GM10847 (cell line): Measurements from ENCODE around the gene RNF113B.

Experiments used
- POLR2A ChIP-seq: IDR thresholded peaks from 2 replicates; pipeline ENCODE4 v1.6.1; 2011; ENCODE audit not compliant: insufficient read length; ENCODE audit errors: extremely low read depth

The RNF113B gene

GRCh38 chr13:98187155-98187964 lies 10.3 kb upstream of the RNF113B start:
- no peak for TF ChIP-seq POLR2A

- TF ChIP-seq POLR2A = no peak
Observed at GRCh38 chr13:98184792-98185191, 7.7 kb upstream of the RNF113B start.

- TF ChIP-seq POLR2A = no peak
Observed at GRCh38 chr13:98182589-98182988, 5.5 kb upstream of the RNF113B start.

- TF ChIP-seq POLR2A = no peak
Observed at GRCh38 chr13:98182153-98182552, 5.1 kb upstream of the RNF113B start.

GRCh38 chr13:98181111-98181815 lies 4.2 kb upstream of the RNF113B start:
- TF ChIP-seq POLR2A = no peak

- no peak for TF ChIP-seq POLR2A
Observed at GRCh38 chr13:98180092-98180491, 3.0 kb upstream of the RNF113B start.

- TF ChIP-seq POLR2A = no peak
Observed at GRCh38 chr13:98175823-98176222, 1.2 kb downstream of the RNF113B start.

GRCh38 chr13:98175043-98175442 lies 2.0 kb downstream of the RNF113B start:
- no peak for TF ChIP-seq POLR2A

GRCh38 chr13:98174307-98174706 lies 2.8 kb downstream of the RNF113B start:
- TF ChIP-seq POLR2A = no peak

GRCh38 chr13:98173431-98174152 lies 3.5 kb downstream of the RNF113B start:
- TF ChIP-seq POLR2A = no peak

- TF ChIP-seq POLR2A = no peak
Observed at GRCh38 chr13:98172590-98173422, 4.3 kb downstream of the RNF113B start.

- no peak for TF ChIP-seq POLR2A
Observed at GRCh38 chr13:98171900-98172589, 5.0 kb downstream of the RNF113B start.

GRCh38 chr13:98169331-98169730 lies 7.7 kb downstream of the RNF113B start:
- no peak for TF ChIP-seq POLR2A

- no peak for TF ChIP-seq POLR2A
Observed at GRCh38 chr13:98162935-98163334, 14.1 kb downstream of the RNF113B start.
